PC-9 (cell line): ENCODE data around the gene FATE1. TPM values are rescaled to one million over a fixed set of nuclear protein-coding genes. Genes with fewer than 3 reads are reported as not detected.

Experiments used
- BruUV-seq: library from RNA; stranded (reverse); fragments of 400-500 nt; replicated peaks from 2 replicates; lab custom pipeline; 2021; lab: Mats Ljungman, UMichigan
- CTCF ChIA-PET: fragments of 300-600 bp; sonication (Branson Sonifier 250); formaldehyde crosslinking; loops from one replicate; lab custom pipeline; 2022; ENCODE audit warnings: antibody characterized with exemption; lab: Charles Lee
- POLR2A ChIA-PET: fragments of 300-600 bp; sonication (Branson Sonifier 250); formaldehyde crosslinking; loops from one replicate; lab custom pipeline; 2022; ENCODE audit warnings: antibody characterized with exemption; ENCODE audit not compliant: unreplicated experiment; lab: Charles Lee
- DNase-seq, 2 experiments: peaks; one replicate each; pipeline versions ENCODE4 v3.0.0 to v3.0.0-alpha.2; 2015 to 2022; ENCODE audit warnings: mixed read lengths in 1 of 2
- H2AFZ ChIP-seq: fragments of 200-600 bp; sonication (generic); 2 replicates; pipeline ENCODE4 v1.8.1; 2017; ENCODE audit warnings: antibody characterized with exemption
- H3F3A ChIP-seq: fragments of 200-600 bp; sonication (generic); 2 replicates; pipeline ENCODE4 v1.8.1; 2017; ENCODE audit warnings: antibody characterized with exemption, mild to moderate bottlenecking, low read depth; ENCODE audit not compliant: insufficient read depth
- H3K27ac ChIP-seq: fragments of 200-600 bp; sonication (generic); 2 replicates; pipeline ENCODE4 v1.6.1; 2016; ENCODE audit warnings: mixed run types
- H3K27me3 ChIP-seq: fragments of 200-600 bp; sonication (generic); 2 replicates; pipeline ENCODE4 v1.6.1; 2016; ENCODE audit warnings: low read depth, mixed run types; ENCODE audit not compliant: insufficient read depth
- H3K36me3 ChIP-seq: fragments of 200-600 bp; sonication (generic); 2 replicates; pipeline ENCODE4 v1.6.1; 2016; ENCODE audit warnings: low read depth, mixed run types
- H3K4me1 ChIP-seq: fragments of 200-600 bp; sonication (generic); replicated peaks from 2 replicates; pipeline ENCODE4 v1.6.1; 2016; ENCODE audit warnings: mixed run types; ENCODE audit not compliant: insufficient read depth
- H3K4me2 ChIP-seq: fragments of 200-600 bp; sonication (generic); 2 replicates; pipeline ENCODE4 v1.6.1; 2017; ENCODE audit warnings: mixed run types
- H3K4me3 ChIP-seq: fragments of 200-600 bp; sonication (generic); 2 replicates; pipeline ENCODE4 v1.6.1; 2016; ENCODE audit warnings: mixed run types
- H3K79me2 ChIP-seq: fragments of 200-600 bp; sonication (generic); 2 replicates; pipeline ENCODE4 v1.6.1; 2017; ENCODE audit warnings: low read depth, mixed run types
- H3K9me2 ChIP-seq: fragments of 200-600 bp; sonication (generic); 2 replicates; pipeline ENCODE4 v1.8.1; 2017; ENCODE audit warnings: mild to moderate bottlenecking; ENCODE audit not compliant: insufficient read depth
- H3K9me3 ChIP-seq: fragments of 200-600 bp; sonication (generic); 2 replicates; pipeline ENCODE4 v1.8.1; 2016; ENCODE audit warnings: low read depth; ENCODE audit not compliant: insufficient read depth
- H4K20me1 ChIP-seq: fragments of 200-600 bp; sonication (generic); 2 replicates; pipeline ENCODE4 v1.8.1; 2017; ENCODE audit not compliant: insufficient read depth
- EZH2 ChIP-seq: fragments of 200-600 bp; sonication (generic); IDR thresholded peaks from 2 replicates; pipeline ENCODE4 v1.8.0; 2017; ENCODE audit warnings: antibody characterized with exemption, low read depth
- intact Hi-C: fragments of 100-400 bp; cut with micrococcal nuclease; formaldehyde crosslinking; loops from one replicate; pipeline ENCODE4 v1.10.0; 2022; ENCODE audit not compliant: unreplicated experiment
- total RNA-seq: library from RNA; stranded (reverse); gene quantifications from 2 replicates; pipeline ENCODE4 v1.2.3, GENCODE V29; 2021
- TF ChIP-seq, protein P1 (sequence below): fragments of 200-600 bp; sonication (generic); conservative IDR thresholded peaks from 2 replicates; pipeline ENCODE4 v1.6.1; 2017; ENCODE audit warnings: mixed run types, antibody characterized with exemption, mild to moderate bottlenecking, moderate library complexity

The FATE1 gene
- total RNA-seq, 1 experiment from 2014 or later = not detected

- Histone ChIP-seq H3K27me3 (peaks cover 74% of the 10 kb centered on the region), H3K9me3 (no peaks in the 10 kb centered on the region), H3K9me2 (no peaks in the 10 kb centered on the region), H3K79me2 (no peaks in the 10 kb centered on the region), H3F3A (no peaks in the 10 kb centered on the region), H3K4me1 (no peaks in the 10 kb centered on the region), H3K27ac (no peak overlapping the region), H3K4me3 (no peak overlapping the region), H3K4me2 (no peak overlapping the region), H3K36me3 (no peaks in the 10 kb centered on the region), H4K20me1 (no peaks in the 10 kb centered on the region), H2AFZ (no peak overlapping the region)
- BruUV-seq = no TSS peak
- TF ChIP-seq, protein P1, sequence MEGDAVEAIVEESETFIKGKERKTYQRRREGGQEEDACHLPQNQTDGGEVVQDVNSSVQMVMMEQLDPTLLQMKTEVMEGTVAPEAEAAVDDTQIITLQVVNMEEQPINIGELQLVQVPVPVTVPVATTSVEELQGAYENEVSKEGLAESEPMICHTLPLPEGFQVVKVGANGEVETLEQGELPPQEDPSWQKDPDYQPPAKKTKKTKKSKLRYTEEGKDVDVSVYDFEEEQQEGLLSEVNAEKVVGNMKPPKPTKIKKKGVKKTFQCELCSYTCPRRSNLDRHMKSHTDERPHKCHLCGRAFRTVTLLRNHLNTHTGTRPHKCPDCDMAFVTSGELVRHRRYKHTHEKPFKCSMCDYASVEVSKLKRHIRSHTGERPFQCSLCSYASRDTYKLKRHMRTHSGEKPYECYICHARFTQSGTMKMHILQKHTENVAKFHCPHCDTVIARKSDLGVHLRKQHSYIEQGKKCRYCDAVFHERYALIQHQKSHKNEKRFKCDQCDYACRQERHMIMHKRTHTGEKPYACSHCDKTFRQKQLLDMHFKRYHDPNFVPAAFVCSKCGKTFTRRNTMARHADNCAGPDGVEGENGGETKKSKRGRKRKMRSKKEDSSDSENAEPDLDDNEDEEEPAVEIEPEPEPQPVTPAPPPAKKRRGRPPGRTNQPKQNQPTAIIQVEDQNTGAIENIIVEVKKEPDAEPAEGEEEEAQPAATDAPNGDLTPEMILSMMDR = no peak
- no peak for TF ChIP-seq EZH2
- ChIA-PET POLR2A (no interaction called here), CTCF (no interaction called here)
- intact Hi-C loops = no loop called here
- DNase-seq = no peak
Measured at GRCh38 chrX:151738751-151739150, 22.9 kb downstream of the FATE1 start.

- ChIA-PET POLR2A (no interaction called here), CTCF (no interaction called here)
- no TSS peak for BruUV-seq
Measured at GRCh38 chrX:151741606-151742005, 25.8 kb downstream of the FATE1 start.

GRCh38 chrX:151742311-151742710 is 26.5 kb downstream of the FATE1 start:
- TF ChIP-seq EZH2 = no peak
- TF ChIP-seq, protein P1 = no peak

More at GRCh38 chrX:151741606-151742005, 25.8 kb downstream of the FATE1 start:
- intact Hi-C loops = no loop called here
- no peaks in the 10 kb centered on the region for H3K4me1 ChIP-seq
- H3K9me2 ChIP-seq = no peaks in the 10 kb centered on the region
- H3K27ac ChIP-seq = no peak overlapping the region
- peaks cover 47% of the 10 kb centered on the region for H3K27me3 ChIP-seq
- no peaks in the 10 kb centered on the region for H3F3A ChIP-seq
- DNase-seq = no peak
- no peak overlapping the region for H3K4me2 ChIP-seq
- TF ChIP-seq, protein P1 = no peak
- no peak for TF ChIP-seq EZH2
- no peaks in the 10 kb centered on the region for H3K36me3 ChIP-seq
- H3K4me3 ChIP-seq = no peak overlapping the region
- H3K79me2 ChIP-seq = no peaks in the 10 kb centered on the region
- H3K9me3 ChIP-seq = no peaks in the 10 kb centered on the region
- no peak overlapping the region for H2AFZ ChIP-seq
- no peaks in the 10 kb centered on the region for H4K20me1 ChIP-seq

More at GRCh38 chrX:151742311-151742710, 26.5 kb downstream of the FATE1 start:
- no peaks in the 10 kb centered on the region for H3F3A ChIP-seq
- BruUV-seq = no TSS peak
- no peaks in the 10 kb centered on the region for H3K79me2 ChIP-seq
- H4K20me1 ChIP-seq = no peaks in the 10 kb centered on the region
- no peak overlapping the region for H3K4me2 ChIP-seq
- no peaks in the 10 kb centered on the region for H3K4me1 ChIP-seq
- H3K4me3 ChIP-seq = no peak overlapping the region
- ChIA-PET CTCF (no interaction called here), POLR2A (no interaction called here)
- H3K27ac ChIP-seq = no peak overlapping the region
- peaks cover 40% of the 10 kb centered on the region for H3K27me3 ChIP-seq
- H3K9me2 ChIP-seq = no peaks in the 10 kb centered on the region
- intact Hi-C loops = no loop called here
- DNase-seq = no peak
- H3K36me3 ChIP-seq = no peaks in the 10 kb centered on the region
- H2AFZ ChIP-seq = no peak overlapping the region
- H3K9me3 ChIP-seq = no peaks in the 10 kb centered on the region
